Activated CD4-positive, alpha-beta T cell treated with anti-CD3 and anti-CD28 coated beads, Interleukin-2, amount 50 U/mL, for 16 hours (primary cell): ENCODE measurements around the gene FOXO6.
A peak's percentile ranks its signal among the peaks of the same experiment; 100 is the strongest.

Experiments
- DNase-seq: peaks from one replicate; pipeline ENCODE4 v3.0.0-alpha.2; 2020

FOXO6 gene

DNA sequence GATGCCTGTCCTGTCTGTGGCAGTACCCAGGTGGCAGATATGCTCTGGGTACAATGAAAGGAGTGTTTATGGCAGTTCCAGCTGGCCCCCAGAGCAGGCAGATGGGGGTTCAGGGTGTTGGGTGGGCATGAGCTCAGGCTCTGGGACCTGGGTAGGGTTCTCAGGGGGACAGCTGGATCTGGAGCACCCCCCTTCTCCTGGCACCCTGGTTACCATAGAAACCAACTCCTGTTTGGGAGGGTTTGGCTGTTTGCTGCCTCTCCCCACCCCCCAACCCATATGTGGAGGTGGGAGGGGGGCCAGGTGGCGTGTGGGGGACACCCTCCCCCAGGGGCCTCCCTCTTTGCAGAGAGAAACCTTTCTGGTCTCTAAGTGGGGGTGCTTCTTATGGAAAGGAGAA is 7.1 kb downstream of the FOXO6 start:
- DNase-seq = no peak

DNA sequence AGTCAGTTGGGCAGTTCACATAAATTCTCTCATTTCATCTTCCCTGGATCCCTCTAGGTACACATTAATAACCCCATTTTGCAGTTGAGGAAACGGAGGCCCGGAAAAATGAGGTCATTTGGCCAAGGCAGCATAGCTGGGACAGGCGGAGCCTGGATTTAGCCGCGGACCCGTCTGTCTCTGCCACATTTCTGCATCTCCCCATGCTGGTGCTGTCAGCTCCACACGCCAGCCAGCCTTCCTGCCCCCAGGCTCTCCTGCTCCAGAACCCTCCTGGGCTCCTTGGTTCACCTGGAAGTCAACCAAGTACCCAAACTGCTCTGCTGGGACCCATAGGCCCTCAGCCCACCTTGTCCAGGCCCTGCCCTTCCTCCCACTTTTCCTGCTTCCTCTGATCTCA is 7.6 kb downstream of the FOXO6 start:
- no peak for DNase-seq

DNA sequence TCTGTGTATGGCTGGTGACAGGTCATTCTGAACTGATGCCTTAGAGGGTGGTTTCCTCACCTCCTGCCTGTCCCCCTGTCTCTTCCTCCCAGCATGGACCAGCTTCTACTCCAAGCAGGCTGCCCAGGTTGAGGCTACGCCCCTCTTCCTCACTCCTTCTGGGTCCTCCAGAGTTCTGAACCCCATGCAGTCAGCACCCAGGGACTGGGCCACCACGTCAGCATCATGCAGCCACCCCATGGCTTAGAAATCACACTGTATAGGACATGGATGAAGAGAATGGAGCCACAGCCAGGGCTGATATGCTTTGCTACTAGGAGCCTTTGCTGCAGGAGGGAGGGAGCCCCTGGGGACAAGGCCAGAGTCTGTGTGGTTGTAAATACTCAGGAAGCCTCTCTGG is 8.3 kb downstream of the FOXO6 start:
- no peak for DNase-seq

DNA sequence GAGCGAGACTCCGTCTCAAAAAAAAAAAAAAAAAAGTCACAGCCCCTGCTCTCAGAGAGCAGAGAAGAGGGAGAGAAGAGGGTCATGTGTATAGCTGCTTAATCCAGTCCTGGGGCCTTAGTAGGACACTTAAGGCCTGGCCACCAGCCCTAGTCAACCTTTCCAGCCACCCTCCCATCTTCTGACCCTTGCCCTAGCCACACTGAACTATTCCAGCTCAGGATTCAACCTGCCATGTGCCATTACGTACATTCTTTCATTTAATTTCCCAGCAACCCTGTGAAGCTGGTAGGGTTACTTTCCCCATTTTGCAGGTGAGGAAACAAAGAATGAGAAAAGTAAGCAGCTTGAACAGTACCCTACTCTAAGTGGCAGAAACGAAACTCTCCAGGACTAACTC is 9.0 kb downstream of the FOXO6 start:
- DNase-seq = no peak

DNA sequence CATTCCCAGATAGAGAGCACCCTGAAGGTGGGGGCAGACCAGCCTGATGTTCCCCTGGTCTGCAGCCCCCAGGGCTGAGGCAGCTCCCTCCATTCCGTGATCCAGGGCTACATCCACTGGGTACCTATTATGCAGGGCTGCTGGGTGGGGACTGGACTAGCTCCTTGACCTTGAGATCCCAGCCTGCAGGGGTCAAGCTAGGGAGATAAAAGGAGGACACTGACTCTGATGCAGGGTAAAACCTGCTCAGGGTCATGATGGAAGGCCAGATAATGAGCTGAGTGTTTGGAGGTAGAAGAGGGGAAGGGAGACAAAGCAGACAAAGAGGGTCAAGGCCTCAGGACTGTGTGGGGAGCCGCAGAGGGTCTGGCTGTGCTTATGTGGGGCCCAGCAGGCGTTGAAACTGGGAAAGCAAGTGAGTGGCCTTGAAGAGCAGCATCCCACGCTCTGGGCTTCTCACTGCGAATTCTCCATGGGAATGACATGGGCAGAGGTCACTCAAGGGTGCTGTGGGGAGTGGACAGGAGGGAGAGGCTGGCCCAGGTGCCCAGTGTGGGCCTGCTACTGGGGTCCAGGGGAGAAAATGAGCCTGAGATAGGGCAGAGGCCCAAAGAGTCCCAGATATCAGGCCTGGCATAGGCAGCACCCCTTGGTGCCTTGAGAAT is 9.7 kb downstream of the FOXO6 start:
- DNase-seq = no peak

DNA sequence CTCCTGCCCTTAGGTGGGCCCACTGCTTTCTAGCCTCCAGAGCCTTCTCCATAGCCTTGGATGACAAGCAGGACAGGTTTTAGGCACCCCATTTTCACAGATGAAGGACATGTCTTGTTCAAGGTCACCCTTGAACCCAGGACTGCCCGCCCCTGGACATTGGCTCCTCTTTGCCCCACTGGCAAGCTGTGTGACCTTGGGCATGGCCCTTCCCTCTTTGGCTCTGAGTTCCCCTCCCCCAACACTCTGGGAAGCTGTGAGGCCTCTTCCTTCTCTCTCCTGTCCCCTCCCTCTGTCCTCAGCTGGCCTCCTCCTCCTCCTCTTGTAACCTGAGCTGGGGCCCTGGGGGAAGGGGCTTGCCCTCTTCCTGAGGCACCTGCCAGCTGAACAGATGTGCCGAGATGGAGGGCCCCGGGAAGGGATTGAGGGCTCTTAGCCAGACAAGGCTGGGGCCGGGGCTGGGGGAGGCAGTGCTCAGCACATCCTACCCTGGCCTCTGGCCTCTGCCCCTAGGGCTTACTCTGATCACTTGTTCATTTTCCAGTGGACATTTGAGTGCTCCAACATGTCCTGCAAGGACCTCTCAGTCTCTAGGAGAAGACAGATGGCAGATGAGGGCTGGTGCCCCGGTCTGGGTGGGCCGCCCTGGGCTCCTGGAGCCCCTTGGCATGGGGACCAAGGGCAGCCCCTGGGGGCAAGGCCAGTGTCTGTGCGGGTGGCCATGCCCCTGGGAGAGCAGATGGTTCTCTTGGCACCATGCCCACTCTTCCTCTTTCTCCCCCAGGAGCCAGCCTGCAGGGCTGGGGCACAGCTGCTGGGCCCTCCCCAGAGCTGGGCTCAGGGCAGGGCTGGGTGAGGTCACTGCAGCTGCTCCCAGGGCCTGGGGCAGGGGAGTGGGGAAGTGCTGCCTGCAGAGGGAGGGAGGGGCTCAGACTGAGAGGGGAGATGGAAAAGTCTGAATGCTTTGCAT is 10.7 kb downstream of the FOXO6 start:
- no peak for DNase-seq

DNA sequence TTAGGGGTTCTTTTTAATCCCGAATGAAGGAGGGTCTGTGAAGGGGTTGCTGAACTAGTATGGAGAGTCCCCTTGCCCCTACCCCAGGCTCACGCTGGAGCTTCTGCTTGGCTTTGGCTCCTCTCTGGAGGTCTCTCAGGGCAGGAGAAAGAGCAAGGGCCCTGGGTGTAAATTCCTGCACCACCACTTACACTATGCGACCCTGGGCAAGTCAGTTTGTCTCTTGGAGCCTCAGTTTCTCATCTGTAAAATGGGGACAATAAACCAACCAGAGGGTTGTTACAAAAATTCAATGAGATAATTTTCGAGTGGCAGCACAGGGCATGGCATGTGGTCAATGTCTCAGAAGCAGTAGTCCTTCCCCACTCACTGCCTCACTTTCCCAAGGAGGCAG is 11.4 kb downstream of the FOXO6 start:
- no peak for DNase-seq

DNA sequence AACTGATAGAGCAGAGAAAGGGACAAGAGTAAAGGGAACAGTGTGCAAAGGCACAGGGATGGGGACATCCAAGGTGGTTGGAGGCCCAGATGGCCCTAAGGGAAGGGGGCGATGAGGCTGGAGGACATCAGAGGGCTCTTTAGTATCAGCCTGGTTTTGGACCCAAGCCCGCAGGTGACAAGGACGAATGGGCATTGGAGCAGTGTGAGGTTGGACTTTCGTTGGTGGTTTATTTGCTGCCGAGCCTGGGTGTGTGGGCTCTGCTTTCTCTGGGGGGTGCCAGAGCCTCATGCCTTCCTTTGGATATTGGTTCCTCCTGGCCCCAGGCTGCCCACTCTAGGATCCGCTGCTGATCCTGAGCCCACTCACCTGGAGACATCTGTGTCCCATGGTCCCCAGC is 12.1 kb downstream of the FOXO6 start:
- no peak for DNase-seq

DNA sequence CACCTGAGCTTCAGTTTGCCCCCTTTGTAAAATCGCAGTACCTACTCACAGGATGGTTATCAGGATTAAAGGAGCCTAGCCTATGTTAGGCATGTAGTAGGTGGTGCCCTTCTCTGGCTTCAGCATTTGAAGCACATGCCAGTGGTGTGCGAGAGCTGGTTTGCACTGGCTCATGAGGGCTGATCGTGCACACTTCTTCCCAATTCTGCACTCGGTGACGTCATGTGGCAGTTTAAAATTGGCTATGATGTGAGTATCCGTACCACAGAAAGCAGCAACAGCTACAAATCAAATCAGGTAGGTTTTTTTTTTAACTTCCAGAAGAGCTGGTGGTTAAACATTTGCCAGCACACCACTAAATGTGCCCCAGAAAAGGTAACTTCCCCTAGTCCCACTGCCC is 13.5 kb downstream of the FOXO6 start:
- no peak for DNase-seq

DNA sequence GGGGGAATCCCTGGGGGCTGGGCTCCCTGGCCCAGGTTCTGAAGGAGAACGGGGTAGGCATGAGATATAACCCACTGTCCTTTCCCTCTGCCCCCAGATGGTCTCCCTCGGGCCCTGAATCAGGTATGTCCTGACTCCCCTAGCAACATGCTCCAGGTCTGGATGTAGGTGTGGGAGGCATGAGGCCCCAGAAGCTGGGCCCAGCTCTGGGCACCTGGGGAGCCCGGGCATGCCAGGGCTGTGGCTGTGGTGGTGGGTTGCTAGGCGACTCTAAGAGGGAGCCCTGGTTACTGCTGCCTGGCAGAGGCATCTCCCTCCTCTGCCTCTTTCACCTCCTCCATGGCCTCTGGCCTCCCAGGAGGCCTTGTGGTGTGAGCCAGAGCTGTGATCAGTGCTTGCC is 16.2 kb downstream of the FOXO6 start:
- DNase-seq = no peak

DNA sequence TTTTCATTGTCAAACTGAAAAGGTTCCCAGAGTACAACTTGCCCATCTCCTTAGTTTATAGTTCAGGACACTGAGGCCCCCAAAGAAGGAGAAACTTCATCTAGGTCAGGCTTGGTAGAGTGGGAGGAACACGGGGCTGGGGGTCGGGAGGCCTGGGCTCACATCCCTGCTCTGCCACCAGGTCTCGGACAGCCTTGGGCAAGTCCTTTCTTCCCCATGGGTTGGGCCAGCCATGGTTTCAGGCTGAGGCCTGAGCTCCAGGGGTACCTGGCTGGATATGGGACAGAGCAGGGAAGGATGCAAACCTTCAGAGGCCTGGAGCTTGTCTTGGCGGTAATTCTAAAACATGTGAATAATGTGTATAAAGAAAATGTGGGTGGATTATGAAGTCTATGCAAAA is 17.0 kb downstream of the FOXO6 start:
- no peak for DNase-seq

DNA sequence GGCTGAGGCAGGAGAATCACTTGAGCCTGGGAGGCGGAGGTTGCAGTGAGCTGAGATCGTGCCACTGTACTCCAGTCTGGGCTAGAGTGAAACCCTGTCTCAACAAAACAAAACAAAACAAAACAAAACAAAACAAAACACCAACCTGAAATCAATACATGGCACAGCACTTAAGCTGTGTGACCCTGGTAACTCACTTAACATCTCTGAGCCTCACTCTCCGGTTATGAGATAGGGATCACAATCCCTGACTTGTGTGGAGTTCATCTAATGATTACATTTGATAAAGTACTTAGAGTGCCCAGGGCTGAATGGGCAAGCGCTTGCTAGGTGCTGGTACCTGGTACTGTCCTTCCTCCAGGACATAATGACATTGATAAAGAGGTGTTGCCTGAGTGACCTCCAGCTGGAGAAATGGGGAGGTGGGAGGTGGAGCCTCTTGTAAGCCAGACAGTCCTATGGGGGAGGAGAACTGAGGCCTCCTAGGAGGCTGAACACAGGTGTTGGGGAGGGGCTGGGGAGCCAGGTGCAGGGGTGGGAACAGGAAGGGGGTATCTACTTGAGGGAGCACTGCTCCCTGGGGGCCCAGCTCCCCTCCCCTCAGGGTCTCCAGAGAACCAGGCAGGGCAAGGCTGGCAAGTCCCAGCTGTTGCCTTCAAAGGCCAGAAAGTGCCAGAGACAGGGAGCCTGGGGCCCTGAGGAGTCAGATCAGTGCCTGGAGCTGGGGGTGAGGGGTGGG is 17.9 kb downstream of the FOXO6 start:
- DNase-seq = no peak

DNA sequence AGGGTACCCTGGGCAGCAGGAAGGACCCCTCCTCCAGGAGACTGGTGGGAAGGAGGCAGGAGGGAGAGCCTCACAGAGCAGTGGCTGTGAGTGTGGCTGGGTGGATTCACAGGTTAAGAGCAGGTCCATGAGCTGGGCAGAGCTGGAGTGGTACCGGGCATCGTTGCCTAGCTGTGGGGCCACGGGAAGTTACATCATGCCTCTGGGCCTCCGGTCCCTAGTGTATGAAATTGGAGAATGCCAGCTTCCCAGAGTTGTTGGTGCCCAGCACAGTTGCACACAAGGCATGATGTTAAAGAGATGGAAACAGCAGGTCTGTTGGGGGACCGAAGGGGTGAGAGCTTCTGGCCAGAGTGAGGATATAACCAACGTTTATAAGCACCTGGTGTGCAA is 18.5 kb downstream of the FOXO6 start:
- DNase-seq = no peak

DNA sequence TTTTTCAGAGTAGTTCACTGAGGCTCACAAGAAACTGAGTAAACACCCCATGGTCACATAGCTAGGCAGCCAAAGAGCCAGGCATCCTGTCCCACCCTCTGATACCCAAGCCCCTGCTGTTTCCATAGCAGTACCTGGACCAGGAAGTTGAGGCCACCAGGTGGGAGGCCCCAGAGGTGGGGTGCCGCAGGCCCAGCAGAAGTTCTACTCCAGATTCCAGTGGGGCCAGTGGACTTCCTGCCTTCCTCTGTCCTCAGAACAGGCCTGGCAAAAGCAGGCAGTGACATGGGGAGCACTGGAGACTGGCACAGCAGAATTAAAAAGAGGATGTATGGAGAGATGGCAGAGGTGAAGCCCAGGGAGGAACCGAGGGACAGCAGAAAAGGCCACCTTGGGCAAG is 19.0 kb downstream of the FOXO6 start:
- DNase-seq = no peak

DNA sequence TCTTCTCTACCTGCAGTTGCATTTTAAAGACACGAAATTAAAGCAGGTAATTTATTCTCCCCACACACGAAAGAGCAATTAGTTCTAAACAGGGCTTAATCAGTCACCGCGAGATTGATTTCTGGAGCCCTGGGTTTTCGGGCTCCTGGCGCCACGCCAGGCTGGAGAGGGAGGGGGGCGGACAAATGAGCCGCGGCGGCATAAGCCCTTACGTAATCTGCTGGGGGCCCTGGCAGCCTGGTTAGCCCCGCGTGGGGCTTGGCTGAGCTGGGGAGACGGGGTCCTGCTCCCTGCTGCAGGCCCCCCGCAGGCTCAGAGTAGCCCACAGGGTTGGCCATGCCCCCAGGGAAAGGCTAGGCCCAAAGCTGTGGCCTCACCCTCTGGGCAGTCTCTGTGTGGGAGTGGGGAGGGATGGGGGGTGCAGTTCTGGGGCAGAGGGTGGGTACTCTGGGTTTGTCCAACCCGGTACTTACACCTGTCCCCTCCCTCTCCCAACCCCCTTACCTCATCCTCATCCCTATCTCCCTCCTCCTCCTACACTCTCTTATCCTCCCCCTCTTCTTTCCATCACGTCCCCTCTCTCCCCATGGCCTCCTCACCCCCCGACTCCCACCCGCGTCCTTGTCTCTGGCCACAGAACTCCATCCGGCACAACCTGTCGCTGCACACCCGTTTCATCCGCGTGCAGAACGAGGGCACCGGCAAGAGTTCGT is 19.9 kb downstream of the FOXO6 start:
- DNase-seq = no peak

DNA sequence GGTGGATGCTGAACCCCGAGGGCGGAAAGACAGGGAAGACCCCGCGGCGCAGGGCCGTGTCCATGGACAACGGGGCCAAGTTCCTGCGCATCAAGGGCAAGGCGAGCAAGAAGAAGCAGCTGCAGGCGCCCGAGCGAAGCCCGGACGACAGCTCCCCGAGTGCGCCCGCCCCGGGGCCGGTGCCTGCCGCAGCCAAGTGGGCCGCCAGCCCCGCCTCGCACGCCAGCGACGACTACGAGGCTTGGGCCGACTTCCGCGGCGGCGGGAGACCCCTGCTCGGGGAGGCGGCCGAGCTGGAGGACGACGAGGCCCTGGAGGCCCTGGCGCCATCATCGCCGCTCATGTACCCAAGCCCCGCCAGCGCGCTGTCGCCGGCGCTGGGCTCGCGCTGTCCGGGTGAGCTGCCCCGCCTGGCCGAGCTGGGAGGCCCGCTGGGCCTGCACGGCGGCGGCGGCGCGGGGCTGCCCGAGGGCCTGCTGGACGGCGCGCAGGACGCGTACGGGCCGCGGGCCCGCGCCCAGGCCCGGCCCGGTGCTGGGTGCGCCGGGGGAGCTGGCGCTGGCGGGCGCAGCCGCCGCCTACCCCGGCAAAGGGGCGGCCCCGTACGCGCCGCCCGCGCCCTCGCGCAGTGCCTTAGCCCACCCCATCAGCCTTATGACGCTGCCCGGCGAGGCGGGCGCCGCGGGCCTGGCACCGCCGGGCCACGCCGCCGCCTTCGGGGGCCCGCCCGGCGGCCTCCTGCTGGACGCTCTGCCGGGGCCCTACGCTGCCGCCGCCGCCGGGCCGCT is 20.7 kb downstream of the FOXO6 start:
- DNase-seq = no peak

DNA sequence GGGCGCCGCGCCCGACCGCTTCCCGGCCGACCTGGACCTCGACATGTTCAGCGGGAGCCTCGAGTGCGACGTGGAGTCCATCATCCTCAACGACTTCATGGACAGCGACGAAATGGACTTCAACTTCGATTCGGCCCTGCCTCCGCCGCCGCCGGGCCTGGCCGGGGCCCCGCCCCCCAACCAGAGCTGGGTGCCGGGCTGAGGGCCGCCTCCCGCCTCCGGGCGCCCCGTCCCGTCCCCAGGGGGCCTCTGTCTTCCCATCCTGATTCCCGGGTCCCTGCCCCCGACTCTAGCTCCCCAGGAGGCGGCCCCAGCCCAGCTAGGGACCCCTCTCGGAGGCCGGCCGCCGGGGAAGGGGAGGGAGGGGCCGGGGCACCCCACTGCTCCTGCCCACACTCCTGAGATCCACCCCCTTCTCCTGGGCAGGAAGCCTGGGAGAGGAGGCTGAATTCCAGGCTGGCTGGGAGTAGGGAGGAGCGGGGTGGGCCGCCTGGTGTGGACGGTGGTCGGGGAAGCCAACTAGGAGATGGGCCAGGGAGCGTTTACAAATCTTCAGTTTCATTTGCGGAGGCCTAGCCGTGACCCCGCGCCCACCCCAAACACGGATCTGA is 21.4 kb downstream of the FOXO6 start:
- no peak for DNase-seq

DNA sequence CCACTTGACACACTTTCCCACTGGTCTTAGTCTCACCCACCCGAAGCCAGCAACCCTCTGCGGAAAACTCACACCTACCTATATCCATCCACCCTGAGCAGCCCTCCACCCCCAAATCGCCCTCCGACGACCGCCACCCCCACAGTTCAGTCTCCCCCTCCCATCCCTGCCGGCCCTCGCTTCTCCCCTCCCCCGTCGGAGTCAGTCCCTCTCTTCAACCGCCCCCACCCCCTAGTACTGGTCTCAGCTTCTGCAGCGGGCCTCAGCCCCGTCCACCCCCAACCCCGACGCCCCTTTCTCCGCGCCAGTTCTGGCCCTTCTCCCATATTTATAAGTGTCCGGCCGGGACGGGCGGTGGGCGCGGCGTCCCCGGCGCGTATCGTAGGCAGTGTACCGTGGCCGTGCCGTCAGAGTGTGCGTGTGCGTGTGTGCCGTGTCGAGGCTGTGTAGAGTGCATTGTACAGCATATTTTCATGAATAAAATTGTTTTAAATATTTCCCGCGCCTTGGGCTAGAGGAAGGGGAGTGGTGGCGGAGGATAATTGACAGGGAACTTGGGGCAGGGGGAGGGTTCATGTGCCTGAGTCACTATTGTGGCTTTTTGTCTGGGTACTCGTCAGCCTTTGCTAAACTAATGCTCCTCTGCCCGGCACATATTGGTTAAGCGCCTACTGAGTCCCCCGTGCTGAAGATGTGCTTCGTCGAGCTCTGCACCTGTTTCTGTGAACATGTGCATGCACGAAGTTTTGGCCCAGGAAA is 22.0 kb downstream of the FOXO6 start:
- peak; percentile 33 for DNase-seq

DNA sequence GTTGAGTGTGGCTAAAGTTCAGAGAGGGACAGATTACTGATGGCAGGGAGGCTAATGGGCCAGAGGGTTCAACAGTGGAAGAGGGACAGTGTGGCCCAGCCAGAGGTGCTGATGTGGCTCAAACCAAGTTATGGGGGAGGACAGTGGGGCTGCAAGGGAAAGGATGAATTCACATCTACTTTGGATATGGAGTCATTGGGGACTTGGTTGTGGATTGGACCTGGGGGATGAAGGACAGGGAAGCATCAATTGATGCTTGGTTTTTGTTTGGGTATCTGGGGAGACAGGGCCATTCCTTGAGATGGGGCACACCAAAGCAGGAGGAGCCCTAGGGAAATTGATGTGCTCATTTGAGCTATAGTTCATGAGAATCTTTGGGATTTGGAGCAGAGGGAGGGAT is 23.3 kb downstream of the FOXO6 start:
- no peak for DNase-seq

DNA sequence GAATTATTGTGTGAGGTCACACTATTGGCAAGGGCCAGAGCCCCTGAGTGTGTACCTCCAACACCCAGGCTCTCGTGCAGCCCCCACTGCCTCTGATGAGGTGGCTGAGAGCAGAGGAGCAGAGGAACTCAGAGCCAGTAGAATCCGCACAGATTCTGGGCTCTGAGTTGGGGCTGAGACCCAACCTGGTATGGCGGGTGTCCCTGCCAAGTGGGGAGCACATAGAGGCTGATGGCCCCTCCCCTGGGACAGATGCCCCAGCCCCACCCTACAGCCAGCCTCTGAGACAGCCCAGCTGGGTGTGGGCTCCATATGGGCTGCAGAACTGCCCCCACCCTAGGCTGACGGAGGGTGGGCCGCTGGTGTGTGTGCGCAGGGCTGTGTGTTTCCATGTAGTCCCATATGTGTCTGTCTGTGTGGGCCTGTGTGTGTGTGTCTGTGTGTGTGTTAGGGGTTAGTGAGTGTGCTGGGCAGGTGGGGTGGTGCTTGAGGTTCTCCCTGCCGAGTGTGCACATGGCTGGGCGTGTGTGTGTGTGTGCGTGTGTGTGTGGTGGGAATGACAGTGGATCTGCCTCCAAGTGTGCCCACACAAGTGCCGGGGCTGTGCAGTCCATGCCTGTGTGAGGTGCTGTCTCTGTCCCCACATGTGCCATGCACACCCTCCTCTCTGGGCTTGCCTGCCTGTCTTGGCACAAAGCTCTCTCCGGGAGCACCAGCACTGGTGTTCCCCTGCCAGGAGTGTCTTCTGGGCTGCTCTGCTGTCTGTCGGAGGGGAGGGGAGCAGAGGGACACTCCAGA is 24.4 kb downstream of the FOXO6 start:
- DNase-seq = no peak
